Stimulated activated CD4-positive, alpha-beta T cell treated with anti-CD3 and anti-CD28 coated beads, Interleukin-1b, Interleukin-23, amount 100 ng/mL, for 24 hours (primary cell): ENCODE measurements around the gene GRIA4.

ENCODE experiments used
- DNase-seq, 4 experiments: peaks; one replicate each; pipeline ENCODE4 v3.0.0-alpha.2; 2020; ENCODE audit warnings: low read depth in 4 of 4, low spot score in 1 of 4

Gene GRIA4

GRCh38 chr11:105912666-105913065 is 302.8 kb downstream of the GRIA4 start:
- no peak for DNase-seq

- DNase-seq: no peak
These were observed 305.1 kb downstream of the GRIA4 start for GRCh38 chr11:105915021-105915420.

DNA sequence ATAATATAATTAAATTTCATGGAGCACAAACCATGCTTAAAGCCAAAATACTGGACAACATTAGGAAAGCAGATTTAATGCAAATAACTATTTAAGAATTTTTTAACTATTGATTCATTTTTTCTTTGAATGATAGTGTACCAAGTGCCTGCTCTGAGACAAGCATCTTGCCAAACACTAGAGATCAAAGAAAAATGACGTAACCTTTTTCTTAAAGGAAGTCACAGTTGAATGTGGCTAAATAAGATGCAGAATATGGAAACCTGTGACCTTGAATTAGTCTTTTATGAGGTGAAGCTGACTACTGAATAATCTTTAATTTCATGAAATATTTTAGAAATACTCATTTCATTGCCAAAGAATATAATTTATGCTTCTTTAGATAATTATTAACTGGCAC is 308.2 kb downstream of the GRIA4 start:
- no peak for DNase-seq

GRCh38 chr11:105918600-105918999 is 308.7 kb downstream of the GRIA4 start:
- DNase-seq: no peak

- no peak for DNase-seq
These were observed 313.4 kb downstream of the GRIA4 start for GRCh38 chr11:105923252-105923651.

- no peak for DNase-seq
These were observed 313.9 kb downstream of the GRIA4 start for GRCh38 chr11:105923807-105924206.

- DNase-seq: no peak
These were observed 319.4 kb downstream of the GRIA4 start for GRCh38 chr11:105929084-105929955.

GRCh38 chr11:105933695-105934094 is 323.8 kb downstream of the GRIA4 start:
- DNase-seq: no peak

- DNase-seq: no peak
These were observed 325.9 kb downstream of the GRIA4 start for GRCh38 chr11:105935791-105936190.

GRCh38 chr11:105937331-105937730 is 327.5 kb downstream of the GRIA4 start:
- DNase-seq: no peak

- DNase-seq: no peak
These were observed 327.9 kb downstream of the GRIA4 start for GRCh38 chr11:105937738-105938137.

DNA sequence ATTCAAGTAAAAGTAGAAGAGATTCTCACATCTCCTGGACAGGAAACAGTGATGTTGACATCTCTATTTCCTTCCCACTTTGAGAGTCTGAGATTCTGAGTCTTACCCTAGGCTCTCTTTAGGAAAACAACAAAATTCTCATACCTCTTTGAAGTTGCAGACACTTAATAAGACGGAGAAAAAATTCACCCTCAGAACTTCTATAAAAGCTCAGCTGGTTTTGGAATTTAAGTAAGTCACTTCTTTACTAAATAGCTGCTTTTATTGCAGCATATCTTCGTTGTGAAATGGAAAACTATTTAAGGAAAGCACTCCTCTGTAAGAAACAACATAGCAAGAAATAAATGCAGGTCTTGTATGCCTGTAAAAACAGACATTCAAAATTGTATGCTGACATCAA is 333.0 kb downstream of the GRIA4 start:
- no peak for DNase-seq

- DNase-seq: no peak
These were observed 339.2 kb downstream of the GRIA4 start for GRCh38 chr11:105948918-105949590.

DNA sequence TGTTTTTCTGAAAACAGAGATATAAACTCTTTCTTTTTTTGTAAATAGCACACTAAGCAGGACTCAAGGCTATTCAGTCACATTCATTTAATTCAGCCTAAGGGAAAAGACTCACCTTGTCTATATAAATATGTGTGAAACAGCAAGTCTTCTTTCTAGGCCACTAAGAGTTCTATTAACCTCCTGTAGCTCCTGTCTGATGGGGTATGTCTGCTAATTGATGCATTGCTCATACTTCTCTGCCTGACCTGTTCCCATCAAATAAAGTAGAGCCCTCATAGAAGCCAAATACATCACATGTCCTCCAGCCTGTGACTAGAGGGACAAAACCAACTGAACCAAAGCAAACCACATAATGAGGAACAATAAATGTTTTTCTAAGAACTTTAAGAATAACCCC is 344.0 kb downstream of the GRIA4 start:
- no peak for DNase-seq

- no peak for DNase-seq
These were observed 350.7 kb downstream of the GRIA4 start for GRCh38 chr11:105960252-105961245.

DNA sequence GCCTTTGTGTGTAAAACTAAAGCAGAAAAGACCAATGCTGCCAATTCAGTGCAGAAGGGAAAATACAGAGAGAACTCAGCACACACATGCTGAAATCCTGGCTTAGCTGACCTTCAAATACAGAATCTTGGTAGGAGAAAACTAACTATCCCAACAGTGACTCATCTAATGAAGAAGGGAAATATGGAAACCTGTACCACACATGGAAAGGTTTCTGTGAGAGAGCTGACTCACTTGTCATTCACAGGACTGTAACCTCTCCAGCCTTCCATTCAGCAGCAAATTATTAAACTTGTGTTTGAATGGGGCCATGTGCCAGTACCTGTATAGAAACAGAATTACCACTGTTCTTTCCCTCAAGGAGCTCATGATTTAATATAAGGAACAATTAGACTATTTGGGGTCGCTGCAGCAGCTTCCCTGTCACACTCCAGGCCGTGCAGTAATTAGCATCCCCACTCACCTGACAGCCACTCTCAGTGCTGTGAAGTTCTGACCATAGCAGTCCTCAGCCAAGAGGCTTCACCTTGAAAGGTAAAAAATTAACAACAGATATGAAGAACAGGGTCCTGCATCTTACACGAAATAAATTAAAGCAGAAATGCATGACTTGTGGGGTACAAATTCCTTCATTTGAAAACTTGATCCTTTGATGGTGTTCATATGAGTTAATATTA is 358.3 kb downstream of the GRIA4 start:
- DNase-seq: no peak

- DNase-seq: no peak
These were observed 359.9 kb downstream of the GRIA4 start for GRCh38 chr11:105969756-105970155.

- no peak for DNase-seq
These were observed 365.3 kb downstream of the GRIA4 start for GRCh38 chr11:105975128-105975527.

DNA sequence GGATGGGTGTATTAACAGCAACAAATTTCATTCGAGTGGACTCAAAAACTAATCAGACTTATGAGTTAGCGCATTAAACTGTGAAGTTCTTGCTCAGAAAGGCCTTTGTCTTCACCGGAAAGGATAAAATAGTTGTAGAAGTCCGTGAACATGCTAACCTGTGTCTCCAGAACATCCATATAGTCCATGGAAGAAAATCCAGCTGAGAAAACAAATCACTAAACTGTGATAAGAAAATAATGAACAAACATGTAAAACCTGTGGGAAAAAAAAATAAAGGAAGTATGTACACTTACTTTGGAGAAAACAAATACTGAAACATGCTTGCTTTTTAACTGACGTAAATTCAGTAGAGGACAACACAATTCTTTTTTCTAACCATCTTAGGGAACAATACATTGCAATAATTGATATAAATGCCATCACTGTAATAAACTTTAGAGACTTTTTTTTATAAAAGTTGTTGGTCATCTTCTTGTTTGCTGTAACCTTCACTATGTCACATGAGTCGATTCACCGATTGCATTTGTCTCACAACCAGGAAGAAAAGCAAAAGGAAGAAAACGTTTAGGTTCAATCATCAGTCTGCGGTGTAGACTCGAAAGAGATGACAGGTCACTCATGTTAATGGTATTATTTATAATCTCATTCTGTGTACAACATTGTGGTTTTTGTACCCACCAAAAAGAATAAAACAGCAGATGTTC is 370.3 kb downstream of the GRIA4 start:
- no peak for DNase-seq

DNA sequence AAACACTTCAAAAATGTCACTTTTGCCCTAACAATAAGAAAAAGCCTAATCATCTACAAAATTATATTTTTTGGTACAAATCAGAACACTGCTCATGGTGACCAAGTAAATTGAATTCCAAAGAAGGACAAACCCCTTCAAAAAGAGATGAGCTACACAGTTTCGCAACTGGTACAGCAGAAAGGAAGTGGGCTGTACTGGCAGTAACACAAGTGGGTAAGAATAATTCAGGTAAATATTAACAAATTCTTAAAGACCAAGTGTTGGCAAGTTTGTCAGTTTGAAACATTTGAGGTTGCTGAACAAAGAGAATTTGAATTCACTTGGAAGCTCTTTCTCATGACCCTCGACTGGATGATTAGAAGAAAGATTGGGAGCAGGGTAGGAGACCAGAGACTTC is 376.7 kb downstream of the GRIA4 start:
- no peak for DNase-seq
